Activated CD4-positive, alpha-beta T cell treated with anti-CD3 and anti-CD28 coated beads, Interleukin-2, amount 50 U/mL, for 24 hours (primary cell): ENCODE data around the gene CNTLN.

Experiments used
- DNase-seq, 2 donors: peaks; one replicate each; pipeline ENCODE4 v3.0.0-alpha.2; 2020; ENCODE audit warnings: low read depth in 1 of 2, low spot score in 1 of 2

The CNTLN gene, protein sequence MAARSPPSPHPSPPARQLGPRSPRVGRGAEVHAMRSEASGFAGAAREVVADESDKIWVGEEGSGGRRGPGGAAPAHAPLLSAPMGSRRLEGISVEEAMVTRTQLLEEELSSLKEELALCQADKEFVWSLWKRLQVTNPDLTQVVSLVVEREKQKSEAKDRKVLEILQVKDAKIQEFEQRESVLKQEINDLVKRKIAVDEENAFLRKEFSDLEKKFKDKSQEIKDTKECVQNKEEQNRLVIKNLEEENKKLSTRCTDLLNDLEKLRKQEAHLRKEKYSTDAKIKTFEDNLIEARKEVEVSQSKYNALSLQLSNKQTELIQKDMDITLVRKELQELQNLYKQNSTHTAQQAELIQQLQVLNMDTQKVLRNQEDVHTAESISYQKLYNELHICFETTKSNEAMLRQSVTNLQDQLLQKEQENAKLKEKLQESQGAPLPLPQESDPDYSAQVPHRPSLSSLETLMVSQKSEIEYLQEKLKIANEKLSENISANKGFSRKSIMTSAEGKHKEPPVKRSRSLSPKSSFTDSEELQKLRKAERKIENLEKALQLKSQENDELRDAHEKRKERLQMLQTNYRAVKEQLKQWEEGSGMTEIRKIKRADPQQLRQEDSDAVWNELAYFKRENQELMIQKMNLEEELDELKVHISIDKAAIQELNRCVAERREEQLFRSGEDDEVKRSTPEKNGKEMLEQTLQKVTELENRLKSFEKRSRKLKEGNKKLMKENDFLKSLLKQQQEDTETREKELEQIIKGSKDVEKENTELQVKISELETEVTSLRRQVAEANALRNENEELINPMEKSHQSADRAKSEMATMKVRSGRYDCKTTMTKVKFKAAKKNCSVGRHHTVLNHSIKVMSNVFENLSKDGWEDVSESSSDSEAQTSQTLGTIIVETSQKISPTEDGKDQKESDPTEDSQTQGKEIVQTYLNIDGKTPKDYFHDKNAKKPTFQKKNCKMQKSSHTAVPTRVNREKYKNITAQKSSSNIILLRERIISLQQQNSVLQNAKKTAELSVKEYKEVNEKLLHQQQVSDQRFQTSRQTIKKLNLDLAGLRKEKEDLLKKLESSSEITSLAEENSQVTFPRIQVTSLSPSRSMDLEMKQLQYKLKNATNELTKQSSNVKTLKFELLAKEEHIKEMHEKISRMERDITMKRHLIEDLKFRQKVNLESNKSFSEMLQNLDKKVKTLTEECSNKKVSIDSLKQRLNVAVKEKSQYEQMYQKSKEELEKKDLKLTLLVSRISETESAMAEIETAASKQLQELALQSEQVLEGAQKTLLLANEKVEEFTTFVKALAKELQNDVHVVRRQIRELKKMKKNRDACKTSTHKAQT (N-terminal part only)

DNA sequence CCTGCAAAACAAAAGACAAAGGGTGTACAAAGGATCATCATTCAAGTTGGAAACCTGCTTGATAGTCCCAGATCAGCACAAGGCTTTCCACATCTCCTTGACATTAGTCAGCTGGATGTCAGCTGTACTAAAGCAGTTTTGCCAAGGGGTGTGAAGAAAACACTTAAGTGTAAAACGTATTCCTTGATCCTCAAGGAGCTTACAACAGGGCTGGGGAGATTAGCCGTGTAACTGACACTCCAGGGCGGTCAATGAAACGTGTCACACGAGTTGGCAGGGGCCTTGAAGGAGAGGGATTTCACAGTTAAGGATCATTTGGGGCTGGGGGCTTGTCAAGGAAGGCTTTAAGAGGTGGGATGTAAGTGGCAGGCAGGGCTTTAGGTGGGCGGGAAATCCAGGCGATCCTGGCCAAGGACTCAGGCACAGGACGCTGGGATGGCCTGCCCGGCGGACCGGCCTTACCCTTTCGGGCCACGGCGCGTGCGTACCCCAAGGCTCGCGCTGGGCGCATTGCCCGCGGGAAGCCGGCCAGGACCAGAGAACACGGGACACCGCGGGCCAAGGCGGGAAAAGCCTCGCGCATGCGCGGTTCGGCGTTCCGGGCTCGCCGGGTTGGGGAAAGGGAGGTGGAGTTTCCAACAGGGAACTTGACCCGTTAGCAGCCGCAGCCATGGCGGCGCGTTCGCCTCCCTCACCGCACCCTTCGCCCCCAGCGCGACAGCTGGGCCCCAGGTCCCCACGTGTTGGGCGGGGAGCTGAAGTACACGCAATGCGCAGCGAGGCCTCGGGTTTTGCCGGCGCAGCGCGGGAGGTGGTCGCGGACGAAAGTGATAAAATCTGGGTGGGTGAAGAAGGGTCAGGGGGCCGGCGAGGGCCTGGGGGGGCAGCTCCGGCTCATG is at the start of gene CNTLN:
Gene CNTLN, plus strand, starts transcription at position 645 of the 899 bp plus-strand sequence. Its CDS starts 26 bp downstream, at position 671.
- peak in 1 of 2 donors; percentile 50 for DNase-seq

GRCh38 chr9:17088566-17088965 is 46.3 kb upstream of the CNTLN start:
- DNase-seq, result no peak

DNA sequence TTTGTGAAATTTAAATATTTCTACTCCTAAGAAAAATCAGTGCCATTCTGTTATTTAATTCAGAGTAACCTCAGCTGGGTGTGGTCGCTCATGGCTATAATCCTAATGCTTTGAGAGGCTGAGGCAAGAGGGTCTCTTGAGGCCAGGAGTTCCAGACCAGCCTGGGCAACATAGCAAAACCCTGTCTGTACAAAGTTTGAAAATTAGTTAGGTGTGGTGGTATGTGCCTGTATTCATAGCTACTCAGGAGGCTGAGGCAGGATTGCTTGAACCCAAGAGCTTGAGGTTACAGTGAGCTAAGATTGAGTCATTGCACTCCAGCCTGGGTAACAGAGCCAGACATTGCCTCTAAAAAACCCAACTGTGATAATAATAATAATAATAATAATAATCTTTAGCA is 44.8 kb upstream of the CNTLN start:
- DNase-seq, result no peak

GRCh38 chr9:17116400-17116837 is 18.4 kb upstream of the CNTLN start:
- no peak for DNase-seq

DNA sequence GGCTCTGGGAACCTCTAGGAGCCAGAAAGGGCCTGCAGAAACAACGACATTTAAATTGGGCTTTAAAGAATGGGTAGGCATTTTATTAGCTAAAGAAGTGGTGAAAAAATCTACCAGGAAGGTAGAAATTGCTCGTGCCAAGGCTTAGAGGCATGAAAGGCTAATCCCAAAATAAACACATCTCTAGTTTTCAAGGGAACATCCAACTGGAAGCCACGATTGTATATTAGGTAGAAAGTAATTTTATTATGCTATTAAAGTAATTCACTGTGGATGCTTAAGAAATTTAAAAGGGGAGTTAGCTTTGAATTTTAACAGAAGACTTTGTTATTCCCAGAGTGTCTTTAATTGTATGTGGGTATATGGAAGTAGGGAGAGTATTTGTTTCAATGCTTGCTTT is 17.5 kb upstream of the CNTLN start:
- no peak for DNase-seq

GRCh38 chr9:17120203-17120602 is 14.6 kb upstream of the CNTLN start:
- no peak for DNase-seq

- DNase-seq, result no peak
Observed at GRCh38 chr9:17121264-17121663, 13.6 kb upstream of the CNTLN start.

GRCh38 chr9:17130291-17130690 is 4.5 kb upstream of the CNTLN start:
- DNase-seq, result no peak

- no peak for DNase-seq
Observed at GRCh38 chr9:17130725-17131124, 4.1 kb upstream of the CNTLN start.

GRCh38 chr9:17131494-17131893 is 3.3 kb upstream of the CNTLN start:
- no peak for DNase-seq

GRCh38 chr9:17135295-17136160 is 688 bp downstream of the CNTLN start:
- DNase-seq, result no peak

- no peak for DNase-seq
Observed at GRCh38 chr9:17137566-17137965, 2.7 kb downstream of the CNTLN start.

DNA sequence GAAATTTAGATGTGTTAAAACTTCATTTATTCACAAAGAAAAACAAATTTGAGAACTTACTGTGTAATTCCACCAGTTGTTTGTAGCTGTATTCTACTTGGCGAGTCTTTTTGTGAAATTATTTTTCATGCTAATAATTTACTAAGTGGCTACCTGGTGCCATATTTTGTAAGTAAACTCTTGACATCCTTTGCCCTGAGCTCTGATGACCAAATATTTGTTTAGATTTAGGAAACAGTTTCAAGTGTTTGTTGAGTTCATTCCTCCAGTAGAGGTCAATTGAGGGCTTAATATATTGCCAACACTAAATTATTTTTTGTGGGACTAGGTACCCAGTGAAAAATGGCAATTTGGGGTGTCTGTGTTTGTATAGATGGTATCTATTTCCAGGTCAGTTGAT is 3.7 kb downstream of the CNTLN start:
- no peak for DNase-seq

GRCh38 chr9:17140418-17140817 is 5.6 kb downstream of the CNTLN start:
- no peak for DNase-seq

DNA sequence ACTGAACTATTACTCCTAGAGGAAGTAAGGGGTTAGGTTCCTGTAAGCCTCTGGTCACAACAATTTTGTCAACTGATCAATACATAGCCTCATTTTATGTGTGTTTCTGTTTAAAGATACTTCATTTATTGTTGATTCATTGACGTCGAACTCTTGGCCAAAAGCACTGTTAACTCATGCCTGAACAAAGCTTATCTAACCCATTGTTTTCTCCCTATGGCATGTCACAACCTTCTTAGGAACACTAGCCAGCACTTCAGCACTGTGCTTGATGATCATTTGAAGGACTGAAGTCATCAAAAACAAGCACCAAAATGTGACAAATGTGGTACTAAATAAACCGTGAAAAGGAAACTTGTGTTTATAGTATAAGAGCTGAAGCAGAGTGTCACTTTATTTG is 13.5 kb downstream of the CNTLN start:
- DNase-seq, result no peak

- DNase-seq, result no peak
Observed at GRCh38 chr9:17159469-17159868, 24.6 kb downstream of the CNTLN start.

DNA sequence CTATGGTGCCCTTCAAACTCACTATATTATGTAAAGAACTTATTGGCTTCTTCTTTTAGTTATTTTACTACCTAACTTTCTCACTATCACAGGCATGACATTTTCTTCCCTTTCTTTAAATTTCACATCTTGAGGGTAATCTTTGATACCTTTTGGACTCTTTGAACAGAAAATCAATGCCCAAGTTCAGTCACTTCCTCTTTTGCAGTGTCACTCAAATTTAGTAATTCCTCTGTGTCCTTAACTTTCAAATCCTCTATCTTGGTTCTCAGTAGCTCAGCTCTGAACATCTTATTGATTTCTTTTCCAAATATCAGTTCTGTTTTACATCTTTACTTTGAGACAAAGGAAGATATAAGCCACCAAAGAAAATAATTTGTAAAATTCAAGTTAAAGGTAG is 25.5 kb downstream of the CNTLN start:
- no peak for DNase-seq

- DNase-seq, result no peak
Observed at GRCh38 chr9:17165764-17166163, 30.9 kb downstream of the CNTLN start.

- no peak for DNase-seq
Observed at GRCh38 chr9:17166346-17166745, 31.5 kb downstream of the CNTLN start.
